Spleen (tissue), 7 donors: ENCODE results near the gene ZNF268.

Source experiments
- POLR2A ChIP-seq, 3 donors: fragments of 450-650 bp; IDR thresholded peaks; one replicate each; pipeline ENCODE4 v1.5.1; 2017; ENCODE audit warnings: antibody characterized with exemption in 3 of 3, mild to moderate bottlenecking in 1 of 3
- POLR2AphosphoS5 ChIP-seq, 3 donors: sonication (generic); formaldehyde crosslinking; IDR thresholded peaks; one replicate each; pipeline ENCODE4 v1.5.1; 2017; ENCODE audit warnings: antibody characterized with exemption in 3 of 3
- TF ChIP-seq, protein P1 (sequence below), 11 experiments: fragments of 200-600 bp in 7 of 11; fragments of 450-650 bp in 4 of 11; sonication (generic) in 4 of 11; IDR thresholded peaks in 8 of 11; conservative IDR thresholded peaks in 3 of 11; 1 replicate in 7 of 11; 2 replicates in 4 of 11; pipeline versions ENCODE4 v1.4.0 to v1.8.0; 2016 to 2021; ENCODE audit warnings: antibody characterized with exemption in 11 of 11, inconsistent platforms in 4 of 11, mild to moderate bottlenecking in 1 of 11
- donor health status: DM: no; HTN: no; CAD: no; lungs with moderate emphysema.
- donor health status: DM: no; HTN: no; CAD: no.
- donor health status: DM: no; HTN: no; CAD: no.

DNA sequence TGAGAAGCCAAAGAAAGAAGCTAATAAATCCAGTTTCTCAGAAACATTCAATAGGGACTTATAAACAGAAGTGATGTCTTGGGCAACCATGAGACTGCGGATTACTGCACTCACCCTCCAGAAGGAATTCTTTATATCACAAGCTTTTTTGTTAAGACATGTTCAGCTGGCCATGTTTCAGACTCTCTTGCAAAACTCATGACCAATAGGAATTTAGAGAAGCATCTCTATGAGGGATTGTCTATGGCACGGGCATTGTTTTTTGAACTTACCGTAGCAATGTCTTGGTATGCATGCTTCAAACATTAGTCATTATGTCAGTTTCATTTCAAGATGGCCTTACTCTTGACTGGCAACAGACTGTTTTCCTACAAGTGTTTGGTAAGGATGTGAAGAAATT, 15.5 kb upstream of the ZNF268 start:
- TF ChIP-seq, protein P1, sequence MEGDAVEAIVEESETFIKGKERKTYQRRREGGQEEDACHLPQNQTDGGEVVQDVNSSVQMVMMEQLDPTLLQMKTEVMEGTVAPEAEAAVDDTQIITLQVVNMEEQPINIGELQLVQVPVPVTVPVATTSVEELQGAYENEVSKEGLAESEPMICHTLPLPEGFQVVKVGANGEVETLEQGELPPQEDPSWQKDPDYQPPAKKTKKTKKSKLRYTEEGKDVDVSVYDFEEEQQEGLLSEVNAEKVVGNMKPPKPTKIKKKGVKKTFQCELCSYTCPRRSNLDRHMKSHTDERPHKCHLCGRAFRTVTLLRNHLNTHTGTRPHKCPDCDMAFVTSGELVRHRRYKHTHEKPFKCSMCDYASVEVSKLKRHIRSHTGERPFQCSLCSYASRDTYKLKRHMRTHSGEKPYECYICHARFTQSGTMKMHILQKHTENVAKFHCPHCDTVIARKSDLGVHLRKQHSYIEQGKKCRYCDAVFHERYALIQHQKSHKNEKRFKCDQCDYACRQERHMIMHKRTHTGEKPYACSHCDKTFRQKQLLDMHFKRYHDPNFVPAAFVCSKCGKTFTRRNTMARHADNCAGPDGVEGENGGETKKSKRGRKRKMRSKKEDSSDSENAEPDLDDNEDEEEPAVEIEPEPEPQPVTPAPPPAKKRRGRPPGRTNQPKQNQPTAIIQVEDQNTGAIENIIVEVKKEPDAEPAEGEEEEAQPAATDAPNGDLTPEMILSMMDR (IDR thresholded peaks at IDR 0.05 in 8 of 11, conservative IDR thresholded peaks at IDR 0.05 in 3 of 11) = no peak
- TF ChIP-seq POLR2A (IDR thresholded peaks at IDR 0.05) (no peak), POLR2AphosphoS5 (IDR thresholded peaks at IDR 0.05) (no peak)
